Osteoblast (primary cell): Measurements from ENCODE around the gene DNALI1. TPM values are rescaled to one million over a fixed set of nuclear protein-coding genes. Genes with fewer than 3 reads are reported as not detected.

Experiments used
- DNase-seq: peaks from one replicate; pipeline ENCODE4 v3.0.0; 2011; ENCODE audit warnings: low spot score, mixed read lengths; ENCODE audit not compliant: insufficient read length; ENCODE audit errors: missing footprints
- H2AFZ ChIP-seq: 2 replicates; pipeline ENCODE4 v1.6.0; 2011; ENCODE audit warnings: mild to moderate bottlenecking, low read length
- H3K27ac ChIP-seq: 2 replicates; pipeline ENCODE4 v1.5.1; 2011; ENCODE audit warnings: mild to moderate bottlenecking, low read depth, low read length, moderate library complexity
- H3K27me3 ChIP-seq: 2 replicates; pipeline ENCODE4 v1.6.0; 2012; ENCODE audit warnings: mild to moderate bottlenecking, control low read depth, inconsistent platforms, low read length, moderate library complexity; ENCODE audit not compliant: insufficient read depth
- H3K36me3 ChIP-seq: 2 replicates; pipeline ENCODE4 v1.5.1; 2011; ENCODE audit warnings: mild to moderate bottlenecking, low read length, control low read depth, moderate library complexity; ENCODE audit not compliant: insufficient read depth
- H3K4me1 ChIP-seq: 2 replicates; pipeline ENCODE4 v1.5.1; 2011; ENCODE audit warnings: mild to moderate bottlenecking, low read length, control low read depth, moderate library complexity; ENCODE audit not compliant: insufficient read depth
- H3K4me2 ChIP-seq: 2 replicates; pipeline ENCODE4 v1.6.0; 2011; ENCODE audit warnings: mild to moderate bottlenecking, low read length; ENCODE audit not compliant: insufficient read depth
- H3K4me3 ChIP-seq: fragments of 200-600 bp; sonication (generic); 3 replicates; pipeline ENCODE4 v1.5.1; 2012; ENCODE audit warnings: mild to moderate bottlenecking, low read length, inconsistent platforms; ENCODE audit not compliant: insufficient read depth
- H3K79me2 ChIP-seq: 2 replicates; pipeline ENCODE4 v1.6.0; 2012; ENCODE audit warnings: mild to moderate bottlenecking, low read length, control low read depth, inconsistent platforms; ENCODE audit not compliant: insufficient read depth
- H3K9me3 ChIP-seq: 2 replicates; pipeline ENCODE4 v1.5.1; 2011; ENCODE audit warnings: low read depth, low read length, control low read depth
- H4K20me1 ChIP-seq: 2 replicates; pipeline ENCODE4 v1.6.0; 2012; ENCODE audit warnings: mild to moderate bottlenecking, low read length, control low read depth; ENCODE audit not compliant: insufficient read depth
- total RNA-seq: library from RNA; depleted of rRNA; stranded (reverse); fragments of >200 nt; gene quantifications from 2 replicates; pipeline ENCODE4 v1.2.3, GENCODE V29; 2012
- TF ChIP-seq, protein P1 (sequence below): IDR thresholded peaks from 2 replicates; pipeline ENCODE4 v1.5.1; 2011; ENCODE audit warnings: mild to moderate bottlenecking, low read depth, low read length, moderate library complexity; ENCODE audit errors: extremely low read depth

The DNALI1 gene
- total RNA-seq, 1 donor, result 7.2 TPM

DNA sequence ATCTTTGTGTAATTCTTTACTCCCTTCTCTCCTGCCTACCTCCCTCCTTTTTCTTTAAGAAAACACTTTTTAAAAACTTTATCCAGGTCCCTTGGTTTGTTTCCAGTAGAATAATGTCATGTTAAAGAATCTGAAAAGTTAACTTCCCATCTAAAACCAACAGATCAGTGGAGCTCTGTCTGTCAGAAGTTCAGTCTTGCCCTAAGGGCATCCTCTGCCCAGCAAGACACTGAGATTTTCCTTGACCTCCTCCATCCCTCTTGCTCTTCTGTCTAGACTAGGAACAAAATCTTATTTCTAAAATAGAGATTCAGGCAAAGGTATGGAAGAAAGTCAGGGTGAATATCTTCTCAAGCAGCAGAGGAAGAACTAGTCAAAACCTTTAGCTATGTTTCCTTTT is 44.7 kb downstream of the DNALI1 start:
- H3K27me3 ChIP-seq, result peaks cover 2% of the 10 kb centered on the region
- no peak overlapping the region for H3K4me3 ChIP-seq
- H3K4me2 ChIP-seq, result no peak overlapping the region
- no peaks in the 10 kb centered on the region for H4K20me1 ChIP-seq
- no peak overlapping the region for H2AFZ ChIP-seq
- TF ChIP-seq, protein P1, sequence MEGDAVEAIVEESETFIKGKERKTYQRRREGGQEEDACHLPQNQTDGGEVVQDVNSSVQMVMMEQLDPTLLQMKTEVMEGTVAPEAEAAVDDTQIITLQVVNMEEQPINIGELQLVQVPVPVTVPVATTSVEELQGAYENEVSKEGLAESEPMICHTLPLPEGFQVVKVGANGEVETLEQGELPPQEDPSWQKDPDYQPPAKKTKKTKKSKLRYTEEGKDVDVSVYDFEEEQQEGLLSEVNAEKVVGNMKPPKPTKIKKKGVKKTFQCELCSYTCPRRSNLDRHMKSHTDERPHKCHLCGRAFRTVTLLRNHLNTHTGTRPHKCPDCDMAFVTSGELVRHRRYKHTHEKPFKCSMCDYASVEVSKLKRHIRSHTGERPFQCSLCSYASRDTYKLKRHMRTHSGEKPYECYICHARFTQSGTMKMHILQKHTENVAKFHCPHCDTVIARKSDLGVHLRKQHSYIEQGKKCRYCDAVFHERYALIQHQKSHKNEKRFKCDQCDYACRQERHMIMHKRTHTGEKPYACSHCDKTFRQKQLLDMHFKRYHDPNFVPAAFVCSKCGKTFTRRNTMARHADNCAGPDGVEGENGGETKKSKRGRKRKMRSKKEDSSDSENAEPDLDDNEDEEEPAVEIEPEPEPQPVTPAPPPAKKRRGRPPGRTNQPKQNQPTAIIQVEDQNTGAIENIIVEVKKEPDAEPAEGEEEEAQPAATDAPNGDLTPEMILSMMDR, result no peak
- no peaks in the 10 kb centered on the region for H3K79me2 ChIP-seq
- H3K36me3 ChIP-seq, result no peaks in the 10 kb centered on the region
- no peak for DNase-seq
- peaks cover 12% of the 10 kb centered on the region for H3K4me1 ChIP-seq
- no peaks in the 10 kb centered on the region for H3K9me3 ChIP-seq
- H3K27ac ChIP-seq, result no peak overlapping the region

DNA sequence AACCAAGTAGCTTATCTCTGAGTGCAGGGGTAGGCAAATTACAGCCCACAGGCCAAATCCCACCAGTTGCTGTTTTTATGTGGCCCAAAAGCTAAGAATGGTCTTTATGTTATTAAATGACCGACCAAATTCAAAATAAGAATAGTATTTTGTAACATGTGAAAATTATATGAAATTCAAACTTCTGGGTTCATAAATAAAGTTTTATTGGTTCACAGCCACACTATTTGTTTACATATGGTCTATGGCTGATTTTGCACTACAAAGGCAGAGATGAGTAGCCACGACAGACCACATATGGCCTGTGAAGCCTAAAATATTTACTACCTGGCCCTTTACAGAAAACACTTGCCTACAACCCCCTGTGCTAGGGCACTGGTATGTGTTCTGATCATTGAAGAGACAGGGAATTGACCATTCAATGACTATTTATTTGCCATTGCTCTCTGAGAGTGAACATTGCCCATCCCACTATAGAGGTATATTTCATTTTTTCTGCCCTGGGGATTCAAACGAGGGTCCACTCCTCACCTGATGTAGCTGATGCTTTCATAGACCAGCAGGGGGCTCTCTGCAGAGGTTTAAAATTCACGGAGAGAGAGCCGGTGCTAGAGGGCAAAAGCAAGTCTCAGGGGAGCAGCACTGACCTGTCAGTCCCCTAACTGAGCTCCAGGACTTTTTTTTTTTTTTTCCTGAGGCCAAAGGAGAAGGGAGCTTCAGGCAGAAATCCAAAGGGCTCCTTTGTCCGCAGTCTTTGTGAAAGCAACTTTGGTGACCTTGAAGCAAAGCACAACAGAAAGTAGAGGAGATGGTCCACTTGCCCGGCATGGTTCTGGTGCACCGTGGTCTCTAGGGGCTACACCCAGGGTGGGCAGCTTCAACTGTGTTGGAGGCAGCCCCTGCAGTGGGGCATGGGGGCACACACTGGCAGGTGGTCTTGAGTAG is 46.3 kb downstream of the DNALI1 start:
- H3K4me2 ChIP-seq, result no peak overlapping the region
- H3K36me3 ChIP-seq, result no peaks in the 10 kb centered on the region
- TF ChIP-seq, protein P1, result peak; percentile 75
- no peaks in the 10 kb centered on the region for H4K20me1 ChIP-seq
- no peaks in the 10 kb centered on the region for H3K9me3 ChIP-seq
- H2AFZ ChIP-seq, result no peak overlapping the region
- DNase-seq, result no peak
- no peak overlapping the region for H3K4me3 ChIP-seq
- H3K27ac ChIP-seq, result no peak overlapping the region
- no peaks in the 10 kb centered on the region for H3K79me2 ChIP-seq
- peaks cover 2% of the 10 kb centered on the region for H3K27me3 ChIP-seq
- peaks cover 10% of the 10 kb centered on the region for H3K4me1 ChIP-seq

DNA sequence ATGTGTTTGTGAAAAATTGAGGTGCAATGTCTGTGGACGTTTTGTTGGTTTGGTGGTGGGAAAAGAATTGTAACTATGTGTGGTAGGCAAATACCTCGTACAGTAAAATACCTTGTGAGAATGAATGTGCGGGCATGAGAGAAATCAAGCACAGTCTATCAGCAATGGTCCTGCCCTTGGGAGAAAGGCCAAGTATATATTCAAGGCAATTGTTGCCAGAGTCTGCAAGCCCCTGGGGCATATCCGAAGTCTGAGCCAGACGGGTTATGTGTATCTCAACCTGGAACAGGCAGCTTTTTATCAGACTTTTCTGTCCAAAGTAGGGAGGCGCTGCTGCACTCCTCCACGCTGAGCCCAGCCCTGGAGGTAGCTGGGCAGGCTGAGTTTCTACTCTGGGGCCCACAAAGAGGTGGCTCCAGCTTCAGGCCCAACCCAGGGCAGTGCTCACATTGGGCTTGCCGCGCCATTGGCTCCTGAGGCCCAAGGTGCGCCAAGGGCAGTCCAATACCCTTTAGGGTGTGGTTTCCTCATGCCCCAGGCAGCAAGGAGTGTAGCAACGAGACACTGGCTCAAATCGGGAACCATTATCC is 48.4 kb downstream of the DNALI1 start:
- no peak overlapping the region for H3K4me2 ChIP-seq
- H4K20me1 ChIP-seq, result no peaks in the 10 kb centered on the region
- no peak overlapping the region for H3K4me3 ChIP-seq
- peaks cover 13% of the 10 kb centered on the region for H3K27me3 ChIP-seq
- TF ChIP-seq, protein P1, result no peak
- H3K27ac ChIP-seq, result no peak overlapping the region
- H3K4me1 ChIP-seq, result peaks cover 10% of the 10 kb centered on the region
- no peak overlapping the region for H2AFZ ChIP-seq
- H3K9me3 ChIP-seq, result no peaks in the 10 kb centered on the region
- H3K79me2 ChIP-seq, result no peaks in the 10 kb centered on the region
- no peaks in the 10 kb centered on the region for H3K36me3 ChIP-seq
- DNase-seq, result no peak

DNA sequence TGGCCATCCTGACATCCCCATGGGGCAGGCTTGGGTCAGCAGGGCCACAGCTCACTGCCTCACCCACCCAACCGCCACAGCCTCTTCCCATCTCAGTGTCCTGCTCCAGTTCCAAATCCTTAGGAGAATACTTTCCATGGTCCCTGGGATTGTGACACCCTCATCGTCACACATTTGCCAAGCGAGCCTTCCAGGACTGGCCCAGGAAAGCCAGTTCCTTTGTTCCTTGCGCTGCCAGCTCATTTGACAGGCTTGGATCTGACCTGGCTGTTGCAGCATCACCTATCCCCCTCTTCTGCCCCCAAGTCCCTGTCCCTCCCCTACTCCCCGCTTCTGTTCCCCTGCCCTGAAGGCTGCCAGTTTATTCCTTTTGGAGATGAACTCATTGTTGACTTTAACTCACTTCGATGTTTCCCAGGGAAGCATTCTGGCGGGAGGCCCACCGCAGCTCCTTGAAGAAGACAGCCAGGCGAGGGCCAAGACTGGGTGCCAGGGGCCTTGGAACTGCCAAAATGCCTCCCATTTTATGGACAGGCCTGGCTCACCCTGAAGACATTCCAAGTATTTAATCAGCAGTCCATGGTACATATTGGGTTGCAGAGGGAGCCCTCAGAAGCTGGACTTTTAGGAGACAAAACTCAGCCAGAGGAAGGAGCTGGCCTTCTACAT is 49.2 kb downstream of the DNALI1 start:
- Histone ChIP-seq H3K36me3 (no peaks in the 10 kb centered on the region), H3K4me2 (peak overlapping the region; percentile 61), H3K27me3 (peaks cover 13% of the 10 kb centered on the region), H3K79me2 (no peaks in the 10 kb centered on the region), H3K27ac (peak overlapping the region; percentile 15), H2AFZ (peak overlapping the region; percentile 60), H3K4me1 (peaks cover 10% of the 10 kb centered on the region), H4K20me1 (no peaks in the 10 kb centered on the region), H3K4me3 (peak overlapping the region; percentile 38), H3K9me3 (no peaks in the 10 kb centered on the region)
- no peak for DNase-seq
- TF ChIP-seq, protein P1, result no peak
